Hematopoietic multipotent progenitor cell treated with erythropoietin and hydrocortisone succinate and interleukin-3 and kit ligand, for 17 days (in vitro differentiated cells): Measurements from ENCODE around the gene STAT2.
"Not testable (repeated sequence)": the region's sequence is repeated elsewhere in the genome, so short reads cannot be mapped to it uniquely, and the experiment has no call there.

ENCODE experiments used
- DNase-seq: peaks from one replicate; pipeline ENCODE4 v3.0.0-alpha.2; 2015; ENCODE audit warnings: low spot score

Gene STAT2

GRCh38 chr12:56330936-56331490 is 28.9 kb downstream of the STAT2 start:
- no peak for DNase-seq

DNA sequence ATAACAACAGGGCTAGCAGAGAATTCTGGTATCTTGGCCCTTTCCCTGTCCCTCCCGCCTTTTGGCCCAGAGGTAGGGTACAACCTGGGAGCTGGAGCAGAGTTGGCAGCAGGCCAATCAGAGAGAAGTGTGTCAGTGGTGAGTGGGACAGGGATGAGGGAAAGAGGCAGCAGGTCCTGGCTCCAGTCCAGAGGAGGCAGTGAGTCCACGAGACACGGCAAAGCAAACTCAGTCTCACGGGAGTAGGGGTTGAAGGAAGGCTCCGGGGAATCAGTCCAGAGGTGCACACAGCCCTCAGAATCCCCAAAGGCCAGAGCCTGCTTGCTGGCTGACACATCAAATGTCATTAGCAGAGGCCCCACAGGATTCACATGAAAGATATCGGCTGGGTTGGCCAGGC is 33.4 kb downstream of the STAT2 start:
- DNase-seq: no peak

- DNase-seq: no peak
Observed at GRCh38 chr12:56326126-56326525, 33.8 kb downstream of the STAT2 start.

DNA sequence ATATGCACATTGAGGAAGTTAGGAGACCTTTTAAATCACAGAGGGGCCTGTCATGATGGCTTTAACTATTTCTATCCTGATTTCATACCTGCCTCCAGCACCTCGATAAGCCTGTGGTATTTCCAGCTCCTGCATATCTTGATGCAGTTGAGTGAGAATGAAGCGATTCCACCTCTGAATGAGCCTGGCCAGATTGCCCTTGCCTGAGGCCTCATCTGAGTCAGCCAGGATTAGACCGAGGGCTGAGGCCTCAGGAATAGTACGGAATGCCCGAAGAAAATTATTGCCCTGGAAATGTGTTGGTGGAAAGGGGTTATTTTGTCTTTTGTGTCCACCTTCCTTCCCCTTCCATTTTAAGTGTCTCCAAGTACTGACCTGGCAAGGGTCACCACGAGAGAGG is 35.7 kb downstream of the STAT2 start:
- no peak for DNase-seq

- not testable (repeated sequence) for DNase-seq
Observed at GRCh38 chr12:56321610-56322009, 38.3 kb downstream of the STAT2 start.

DNA sequence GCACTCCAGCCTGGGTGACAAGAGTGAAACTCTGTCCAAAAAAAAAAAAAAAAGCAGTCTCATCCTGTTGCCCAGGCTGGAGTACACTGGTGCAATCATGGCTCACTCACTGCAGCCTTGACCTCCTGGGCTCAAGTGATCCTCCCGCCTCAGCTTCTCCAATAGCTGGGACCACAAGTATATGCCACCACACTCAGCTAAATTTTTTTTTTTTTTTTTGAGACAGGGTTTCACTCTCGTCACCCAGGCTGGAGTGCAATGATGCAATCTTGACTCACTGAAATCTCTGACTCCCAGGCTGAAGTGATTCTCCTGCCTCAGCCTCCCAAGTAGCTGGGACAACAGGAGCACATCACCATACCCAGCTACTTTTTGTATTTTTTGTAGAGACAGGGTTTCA is 38.9 kb downstream of the STAT2 start:
- no peak for DNase-seq

DNA sequence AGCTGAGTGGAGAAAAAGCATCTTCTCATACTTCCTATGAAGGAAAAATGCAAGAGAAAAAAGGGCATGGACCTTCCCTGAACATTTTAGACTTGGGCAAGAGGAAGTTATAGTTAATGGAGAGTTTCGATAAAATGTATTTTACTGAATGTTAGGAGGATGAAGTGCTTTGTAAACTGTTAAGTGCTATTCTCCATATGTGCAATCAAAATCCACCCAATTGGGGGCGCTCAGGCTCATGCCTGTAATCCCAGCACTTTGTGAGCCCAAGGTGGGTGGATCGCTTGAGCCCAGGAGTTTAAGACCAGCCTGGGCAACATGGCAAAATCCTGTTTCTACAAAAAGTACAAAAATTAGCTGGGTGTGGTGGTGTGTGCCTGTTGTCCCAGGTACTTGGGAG is 42.2 kb downstream of the STAT2 start:
- DNase-seq: no peak

- DNase-seq: peak; percentile 93
Observed at GRCh38 chr12:56315622-56316473, 44.1 kb downstream of the STAT2 start, which contains the start of gene CNPY2. Gene CNPY2, minus strand, starts transcription at chr12:56315988. Its CDS starts 771 bp downstream, at chr12:56315217.

GRCh38 chr12:56315249-56315621 is 44.7 kb downstream of the STAT2 start:
- DNase-seq: no peak

GRCh38 chr12:56311003-56311402 is 48.9 kb downstream of the STAT2 start:
- no peak for DNase-seq

DNA sequence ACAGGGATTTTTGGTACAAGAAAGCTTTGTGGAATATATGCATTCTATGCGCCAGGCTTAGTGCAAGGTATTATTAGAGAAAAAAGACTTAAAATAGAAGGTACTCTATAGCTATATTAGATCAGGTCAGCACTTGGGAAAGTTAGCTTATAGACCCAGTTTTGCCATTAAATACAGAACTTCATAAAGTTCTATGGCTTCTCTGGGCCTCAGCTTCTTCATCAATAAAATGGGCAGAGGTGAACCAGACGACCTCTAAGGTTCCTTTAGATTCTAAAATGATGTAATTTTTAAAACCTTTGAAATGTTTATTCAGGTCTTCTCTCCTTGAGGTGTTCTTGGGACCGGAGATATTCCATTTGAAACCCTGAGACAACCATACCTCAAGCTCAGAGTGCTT is 51.2 kb downstream of the STAT2 start:
- no peak for DNase-seq

DNA sequence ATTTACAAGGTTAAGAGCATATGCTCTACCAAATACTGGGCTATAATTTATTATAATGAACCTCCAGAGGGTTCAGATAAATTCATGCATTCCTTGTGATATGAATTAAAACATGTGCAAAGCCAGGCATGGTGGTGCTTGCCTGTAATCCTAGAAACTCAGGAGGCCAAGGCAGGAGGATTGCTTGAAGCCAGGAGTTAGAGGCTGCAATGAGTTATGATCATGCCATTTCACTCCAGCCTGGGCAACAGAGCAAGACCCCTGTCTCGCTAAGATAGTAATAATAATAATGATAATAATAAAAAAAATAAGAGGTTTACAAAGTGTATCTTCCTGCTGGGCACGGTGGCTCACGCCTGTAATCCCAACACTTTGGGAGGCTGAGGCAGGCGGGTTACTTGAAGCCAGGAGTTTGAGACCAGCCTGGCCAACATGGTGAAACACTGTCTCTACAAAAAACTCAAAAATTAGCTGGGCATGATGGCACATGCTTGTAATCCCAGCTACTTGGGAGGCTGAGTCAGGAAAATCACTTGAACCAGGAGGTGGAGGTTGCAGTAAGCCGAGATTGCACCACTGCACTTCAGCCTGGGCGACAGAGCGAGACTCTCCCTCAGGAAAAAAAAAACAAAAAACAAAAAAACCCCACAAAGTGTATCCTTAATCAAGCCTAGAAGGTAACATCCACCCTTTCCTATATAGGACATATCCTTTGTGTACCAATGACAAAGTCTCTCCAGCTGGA is 52.5 kb downstream of the STAT2 start:
- DNase-seq: no peak

DNA sequence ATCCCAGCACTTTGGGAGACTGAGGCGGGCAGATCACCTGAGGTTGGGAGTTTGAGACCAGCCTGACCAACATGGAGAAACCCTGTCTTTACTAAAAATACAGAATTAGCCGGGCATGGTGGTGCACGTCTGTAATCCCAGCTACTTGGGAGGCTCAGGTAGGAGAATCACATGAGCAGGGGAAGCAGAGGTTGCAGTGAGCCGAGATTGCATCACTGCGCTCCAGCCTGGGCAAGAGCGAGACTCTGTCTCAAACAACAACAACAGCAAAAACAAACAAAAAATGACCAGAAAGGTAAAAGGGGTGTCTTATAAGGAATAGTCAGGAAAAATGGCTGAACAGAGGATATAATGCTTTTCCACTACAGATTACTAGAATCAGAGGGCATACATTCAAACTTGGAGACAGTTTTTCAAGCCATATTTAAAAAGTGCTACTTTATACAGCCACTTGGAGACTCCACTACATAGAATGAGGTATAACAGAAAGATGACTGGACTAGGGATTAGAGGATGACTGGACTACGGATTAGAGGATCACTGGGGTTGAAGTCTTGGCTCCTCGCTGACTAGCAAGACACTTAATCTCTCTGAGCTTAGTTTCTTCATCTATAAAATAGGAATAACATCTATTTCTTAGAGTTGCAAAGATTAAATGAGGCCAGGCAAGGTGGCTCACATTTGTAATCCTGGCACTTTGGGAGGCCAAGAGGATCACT is 54.9 kb downstream of the STAT2 start:
- no peak for DNase-seq

DNA sequence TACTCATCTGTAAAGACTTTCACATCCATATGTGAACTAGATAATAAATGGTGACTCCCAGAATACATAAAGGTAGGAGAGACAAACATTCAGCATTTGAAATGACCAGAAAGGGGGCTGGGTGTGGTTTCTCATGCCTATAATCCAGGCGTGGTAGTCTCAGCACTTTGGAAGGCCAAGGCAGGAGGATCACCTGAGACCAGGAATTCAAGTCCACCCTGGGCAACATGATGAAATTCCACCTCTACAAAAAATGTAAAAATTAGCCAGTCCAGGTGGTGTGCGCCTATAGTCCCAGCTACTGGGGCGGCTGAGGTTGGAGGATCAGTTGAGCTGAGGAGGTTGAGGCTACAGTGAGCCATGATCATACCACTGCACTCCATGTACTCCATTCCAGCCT is 55.6 kb downstream of the STAT2 start:
- DNase-seq: no peak

DNA sequence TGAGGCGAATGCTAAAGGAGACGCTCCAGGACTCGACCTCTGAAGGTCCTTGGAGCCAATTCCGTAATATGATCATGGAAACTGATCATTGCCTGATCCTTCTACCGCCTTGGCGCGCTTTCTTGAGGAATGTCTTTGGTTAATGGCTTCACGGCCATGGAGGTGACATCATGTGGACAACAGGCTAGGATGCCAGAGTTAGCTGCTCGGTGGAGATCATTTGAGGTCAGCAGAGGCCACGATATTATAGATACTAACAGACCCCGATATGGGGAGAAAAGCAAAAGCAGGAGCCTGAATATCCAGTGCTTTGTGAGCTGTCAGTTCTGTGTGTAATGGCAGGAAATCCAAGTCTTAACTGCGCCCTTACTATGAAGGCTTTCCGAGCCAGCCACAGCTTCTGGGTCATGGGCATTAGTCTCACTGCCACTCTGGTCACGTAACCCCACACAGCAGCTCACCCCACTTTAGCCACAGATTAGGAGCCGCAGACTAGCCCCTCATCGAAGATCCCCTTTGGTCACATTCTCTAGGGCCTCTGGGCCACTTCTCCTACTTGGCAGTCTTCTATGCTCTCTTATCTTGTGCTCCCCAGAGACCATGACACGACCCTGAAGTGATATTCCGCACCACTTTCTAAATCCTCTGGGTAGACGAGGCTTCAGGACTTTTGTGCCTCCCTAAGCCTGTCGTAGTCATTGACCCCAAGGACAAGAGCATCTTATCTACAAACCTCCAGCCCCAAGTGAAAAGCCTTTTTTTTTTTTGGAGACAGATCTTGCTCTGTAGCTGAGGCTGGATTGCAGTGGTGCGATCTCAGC is 59.1 kb downstream of the STAT2 start:
- no peak for DNase-seq

DNA sequence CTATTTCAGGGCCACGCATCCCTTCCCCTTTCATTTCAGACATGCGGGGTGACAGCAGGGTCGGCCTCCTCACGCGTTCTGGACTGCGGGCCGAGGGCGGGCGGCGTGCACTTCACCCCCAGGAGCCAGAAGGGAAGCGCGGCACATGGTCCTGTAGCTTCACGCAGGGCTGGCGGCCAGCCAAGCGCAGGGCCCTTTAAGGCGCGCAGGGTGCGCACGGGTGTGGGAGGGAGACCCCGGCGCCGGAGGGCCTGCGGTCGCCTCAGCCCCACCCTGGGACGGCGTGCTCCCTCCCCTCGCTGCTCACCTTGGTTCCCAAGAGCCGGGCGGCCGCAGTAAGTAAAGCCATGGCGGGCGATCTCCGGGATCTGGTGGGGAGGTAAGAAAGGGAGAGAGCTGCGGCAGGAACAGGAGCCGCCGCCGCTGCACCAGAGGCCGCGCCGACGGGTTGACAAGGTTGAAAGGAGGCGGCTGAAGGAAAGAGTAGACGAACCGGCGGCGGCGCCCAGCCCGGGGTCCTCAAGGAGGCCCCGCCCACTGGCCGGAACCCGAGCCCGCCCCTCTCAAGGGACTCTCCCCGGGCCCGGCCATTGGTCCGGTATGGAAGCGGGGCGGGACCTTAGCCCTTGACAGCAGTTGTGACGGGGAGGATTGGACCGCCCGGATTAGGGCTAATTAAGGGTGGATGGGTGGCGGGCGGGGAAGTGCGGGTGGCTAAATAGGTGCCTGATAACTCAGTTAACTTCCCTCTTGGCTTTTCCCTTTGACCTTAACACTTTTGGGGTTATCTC is 59.9 kb downstream of the STAT2 start, which contains the start of gene CS:
TSS of gene CS (minus strand) at position 478 of the 791 bp plus-strand sequence. CDS start at position 349, 129 bp downstream.
- peak; percentile 99 for DNase-seq

DNA sequence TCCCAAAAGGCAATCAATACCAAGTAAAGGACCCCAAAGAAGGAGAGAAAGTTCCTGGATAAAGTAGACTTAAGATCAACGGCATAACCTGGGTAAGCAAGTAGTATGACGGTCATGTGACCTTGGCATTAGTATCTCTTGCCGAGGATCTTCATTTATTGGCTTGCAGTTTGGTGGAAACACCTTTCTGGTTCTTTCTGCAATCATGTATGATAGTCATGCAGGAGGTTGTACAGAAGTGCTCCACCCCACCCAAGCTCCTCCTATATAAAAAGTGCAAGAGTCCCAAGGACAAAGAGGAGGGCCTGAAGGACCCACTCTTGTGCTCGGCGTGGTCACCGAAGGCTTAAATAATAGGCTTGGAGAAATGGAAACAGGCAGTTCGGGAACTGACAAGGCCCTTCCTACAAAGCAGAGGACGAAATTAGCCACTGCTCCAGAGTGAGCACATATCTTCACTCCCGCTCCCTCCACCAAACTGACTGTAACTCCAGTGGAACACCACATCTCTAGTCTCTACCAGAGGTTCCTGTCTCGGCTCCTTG is 60.5 kb downstream of the STAT2 start:
- DNase-seq: peak; percentile 60

DNA sequence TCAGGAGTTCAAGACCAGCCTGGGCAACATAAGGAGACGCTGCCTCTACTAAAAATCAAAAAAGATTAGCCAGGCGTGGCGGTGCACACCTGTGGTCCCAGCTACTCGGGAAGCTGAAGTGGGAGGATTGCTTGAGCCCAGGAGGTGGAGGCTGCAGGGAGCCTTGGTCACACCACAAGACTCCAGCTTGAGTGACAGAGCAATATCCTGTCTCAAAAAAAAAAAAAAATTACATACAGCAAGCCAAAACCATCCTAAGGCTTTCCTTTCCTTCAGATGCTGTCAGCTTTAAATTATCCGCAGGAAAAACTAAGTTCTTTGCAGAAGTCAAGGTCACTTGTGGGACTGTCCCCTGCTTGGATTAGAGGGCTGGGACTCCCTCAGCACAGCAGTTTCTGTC is 61.1 kb downstream of the STAT2 start:
- no peak for DNase-seq

DNA sequence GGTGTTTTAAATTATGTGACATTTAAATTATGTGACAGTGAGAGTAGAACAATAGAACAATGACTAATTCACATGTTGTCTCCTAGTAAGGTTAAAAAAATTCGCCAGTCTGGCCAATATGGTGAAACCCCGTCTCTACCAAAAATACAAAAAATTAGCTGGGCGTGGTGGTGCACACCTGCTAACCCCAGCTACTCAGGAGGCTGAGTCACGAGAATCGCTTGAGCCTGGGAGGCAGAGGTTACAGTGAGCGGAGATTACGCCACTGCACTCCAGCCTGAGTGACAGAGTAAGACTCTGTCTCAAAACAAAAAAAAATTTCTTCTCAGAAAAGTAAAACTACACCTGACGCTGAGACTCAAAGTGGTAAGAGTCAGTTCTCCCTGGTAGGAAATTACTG is 62.5 kb downstream of the STAT2 start:
- no peak for DNase-seq

DNA sequence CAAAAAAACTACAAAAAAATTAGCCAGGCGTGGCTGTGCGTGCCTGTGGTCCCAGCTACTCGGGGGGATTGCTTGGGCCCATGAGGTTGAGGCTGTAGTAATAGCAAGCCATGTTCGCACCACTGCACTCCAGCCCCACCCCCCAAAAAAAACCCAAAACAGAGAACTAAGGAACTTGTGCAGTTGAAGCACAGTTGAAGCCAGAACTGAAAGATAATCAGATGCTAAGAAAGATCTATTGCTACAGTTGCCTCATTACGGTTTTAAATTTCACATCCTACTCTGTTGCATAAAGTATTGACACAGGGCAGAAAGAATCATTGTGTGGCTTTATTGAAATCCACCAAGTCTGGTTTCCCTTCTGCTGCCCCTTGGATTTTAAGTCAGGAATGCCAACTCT is 63.6 kb downstream of the STAT2 start:
- no peak for DNase-seq
